ENCODE data around the gene LMTK3. TPM values are rescaled to one million over a fixed set of nuclear protein-coding genes. Genes with fewer than 3 reads are reported as not detected.

LMTK3 gene
- polyA plus RNA-seq, 1 donor (not counting 4 experiments of a cell fraction or from before 2014, with no cell fraction given) = 0.51 TPM

DNA sequence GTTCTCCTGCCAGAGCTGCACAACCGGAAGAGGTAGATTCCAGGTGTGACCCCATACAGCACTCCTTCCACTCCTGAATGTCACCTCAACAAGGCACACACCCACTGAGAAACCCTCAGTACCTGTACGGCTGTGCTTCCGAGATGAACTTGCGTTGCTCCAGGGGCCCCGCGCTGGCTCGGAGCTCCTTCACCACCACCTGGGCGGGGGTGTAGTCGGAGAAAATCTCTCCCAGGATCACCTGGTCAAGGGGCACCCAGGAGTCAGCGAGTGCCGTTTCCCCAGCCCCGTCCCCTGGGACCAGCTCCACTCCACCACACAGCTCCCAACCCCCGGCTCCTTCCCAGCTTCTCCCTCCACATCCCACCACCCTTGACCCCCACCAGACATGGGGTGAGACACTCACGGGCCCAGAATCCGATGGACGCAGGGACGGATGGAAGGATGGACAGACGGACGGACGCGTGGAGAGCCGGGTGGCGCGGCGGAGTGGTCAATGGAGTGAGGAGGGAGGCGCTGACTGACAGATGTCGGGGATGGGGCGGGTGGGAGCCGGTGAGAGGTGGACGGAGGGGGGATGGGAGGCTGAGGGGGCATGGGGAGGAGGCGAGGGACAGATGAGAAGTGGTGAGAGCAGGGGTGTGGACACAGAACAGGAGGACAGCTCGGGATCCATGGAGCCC is 2.8 kb downstream of the LMTK3 start:
- Histone ChIP-seq H3K79me2 (ENCODE audit: control insufficient read depth, insufficient read depth, low read length) (no peaks in the 10 kb centered on the region), H3K9me3 (ENCODE audit: control insufficient read depth, low read depth, low read length) (no peaks in the 10 kb centered on the region), H3K4me3 (ENCODE audit: control insufficient read depth in 2 of 3, extremely low read depth in 1 of 3, insufficient read depth in 2 of 3, low read depth in 1 of 3, low read length in 3 of 3) (no peak overlapping the region), H3K36me3 (ENCODE audit: control insufficient read depth in 2 of 2, extremely low read depth in 1 of 2, insufficient read depth in 2 of 2, low read length in 2 of 2) (no peaks in the 10 kb centered on the region), H3K4me1 (ENCODE audit: control insufficient read depth, extremely low read depth, insufficient read depth, low read length) (peaks cover 2% of the 10 kb centered on the region), H3K27me3 (ENCODE audit: control insufficient read depth, extremely low read depth, insufficient read depth, low read length) (peaks cover 21% of the 10 kb centered on the region), H3K4me2 (ENCODE audit: control insufficient read depth, extremely low read depth, insufficient read depth, low read depth, low read length) (no peak overlapping the region), H3K27ac (ENCODE audit: control insufficient read depth, insufficient read depth, low read length) (no peak overlapping the region), H3K9ac (ENCODE audit: control insufficient read depth, extremely low read depth, insufficient read depth, low read length) (no peak overlapping the region), H4K20me1 (ENCODE audit: control insufficient read depth, extremely low read depth, insufficient read depth, low read length) (no peaks in the 10 kb centered on the region), H2AFZ (ENCODE audit: control insufficient read depth, low read length) (no peak overlapping the region), H3K9me1 (ENCODE audit: control insufficient read depth, extremely low read depth, insufficient read depth, low read length) (no peaks in the 10 kb centered on the region)
- dilution Hi-C loops (cut with MboI; ENCODE audit: extremely low pct_ligation_motif_present, low sequenced_read_pairs) = no loop called here
- no peak for FAIRE-seq
- no peak for DNase-seq (ENCODE audit: low read depth, low spot score)
- TF ChIP-seq, protein P1, sequence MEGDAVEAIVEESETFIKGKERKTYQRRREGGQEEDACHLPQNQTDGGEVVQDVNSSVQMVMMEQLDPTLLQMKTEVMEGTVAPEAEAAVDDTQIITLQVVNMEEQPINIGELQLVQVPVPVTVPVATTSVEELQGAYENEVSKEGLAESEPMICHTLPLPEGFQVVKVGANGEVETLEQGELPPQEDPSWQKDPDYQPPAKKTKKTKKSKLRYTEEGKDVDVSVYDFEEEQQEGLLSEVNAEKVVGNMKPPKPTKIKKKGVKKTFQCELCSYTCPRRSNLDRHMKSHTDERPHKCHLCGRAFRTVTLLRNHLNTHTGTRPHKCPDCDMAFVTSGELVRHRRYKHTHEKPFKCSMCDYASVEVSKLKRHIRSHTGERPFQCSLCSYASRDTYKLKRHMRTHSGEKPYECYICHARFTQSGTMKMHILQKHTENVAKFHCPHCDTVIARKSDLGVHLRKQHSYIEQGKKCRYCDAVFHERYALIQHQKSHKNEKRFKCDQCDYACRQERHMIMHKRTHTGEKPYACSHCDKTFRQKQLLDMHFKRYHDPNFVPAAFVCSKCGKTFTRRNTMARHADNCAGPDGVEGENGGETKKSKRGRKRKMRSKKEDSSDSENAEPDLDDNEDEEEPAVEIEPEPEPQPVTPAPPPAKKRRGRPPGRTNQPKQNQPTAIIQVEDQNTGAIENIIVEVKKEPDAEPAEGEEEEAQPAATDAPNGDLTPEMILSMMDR (optimal IDR thresholded peaks at IDR 0.05 in 1 of 3, IDR thresholded peaks at IDR 0.05 in 1 of 3, conservative IDR thresholded peaks at IDR 0.05 in 1 of 3; ENCODE audit: extremely low read depth in 1 of 3, insufficient read depth in 2 of 3, low read length in 3 of 3) = no peak
- TF ChIP-seq EZH2 (IDR thresholded peaks at IDR 0.05; ENCODE audit: low read length) = no peak

DNA sequence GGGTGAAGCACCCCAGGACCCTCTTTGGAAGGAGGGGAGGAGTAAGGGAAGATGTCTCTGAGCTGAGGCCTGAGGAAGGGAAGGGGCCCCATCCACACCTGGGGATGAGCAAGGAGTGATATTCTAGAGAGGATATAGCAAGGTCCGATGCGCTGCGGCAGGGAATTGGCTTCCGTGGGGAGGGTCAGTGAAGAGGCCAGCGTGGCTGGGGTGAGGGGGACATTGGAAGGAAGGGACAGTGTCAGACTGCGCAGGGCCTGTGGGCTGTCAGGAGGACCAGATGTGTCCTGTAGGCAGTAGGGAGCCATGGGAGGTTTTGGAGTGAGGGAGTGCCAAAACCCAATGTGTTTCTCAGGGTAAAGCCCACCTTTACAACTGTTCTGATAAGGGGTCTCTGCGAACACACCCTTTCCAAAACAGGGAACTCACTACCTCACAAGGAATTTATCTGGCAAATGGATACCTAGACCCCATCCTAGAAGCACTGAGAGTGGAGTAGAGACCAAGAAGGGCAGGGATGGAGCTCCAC is 3.7 kb downstream of the LMTK3 start:
- no peaks in the 10 kb centered on the region for H4K20me1 ChIP-seq (ENCODE audit: control insufficient read depth, extremely low read depth, insufficient read depth, low read length)
- FAIRE-seq (no peak), DNase-seq (ENCODE audit: low read depth, low spot score) (no peak)
- no peak overlapping the region for H3K27ac ChIP-seq (ENCODE audit: control insufficient read depth, insufficient read depth, low read length)
- H3K4me2 ChIP-seq (ENCODE audit: control insufficient read depth, extremely low read depth, insufficient read depth, low read depth, low read length) = no peak overlapping the region
- dilution Hi-C loops (cut with MboI; ENCODE audit: extremely low pct_ligation_motif_present, low sequenced_read_pairs) = no loop called here
- TF ChIP-seq, protein P1 (optimal IDR thresholded peaks at IDR 0.05 in 1 of 3, IDR thresholded peaks at IDR 0.05 in 1 of 3, conservative IDR thresholded peaks at IDR 0.05 in 1 of 3; ENCODE audit: extremely low read depth in 1 of 3, insufficient read depth in 2 of 3, low read length in 3 of 3) = no peak
- H3K27me3 ChIP-seq (ENCODE audit: control insufficient read depth, extremely low read depth, insufficient read depth, low read length) = peaks cover 16% of the 10 kb centered on the region
- no peaks in the 10 kb centered on the region for H3K79me2 ChIP-seq (ENCODE audit: control insufficient read depth, insufficient read depth, low read length)
- no peak overlapping the region for H3K4me3 ChIP-seq (ENCODE audit: control insufficient read depth in 2 of 3, extremely low read depth in 1 of 3, insufficient read depth in 2 of 3, low read depth in 1 of 3, low read length in 3 of 3)
- H2AFZ ChIP-seq (ENCODE audit: control insufficient read depth, low read length) = no peak overlapping the region
- no peaks in the 10 kb centered on the region for H3K9me1 ChIP-seq (ENCODE audit: control insufficient read depth, extremely low read depth, insufficient read depth, low read length)
- H3K9me3 ChIP-seq (ENCODE audit: control insufficient read depth, low read depth, low read length) = no peaks in the 10 kb centered on the region
- no peak overlapping the region for H3K9ac ChIP-seq (ENCODE audit: control insufficient read depth, extremely low read depth, insufficient read depth, low read length)
- peaks cover 2% of the 10 kb centered on the region for H3K4me1 ChIP-seq (ENCODE audit: control insufficient read depth, extremely low read depth, insufficient read depth, low read length)
- H3K36me3 ChIP-seq (ENCODE audit: control insufficient read depth in 2 of 2, extremely low read depth in 1 of 2, insufficient read depth in 2 of 2, low read length in 2 of 2) = no peaks in the 10 kb centered on the region

Measured in keratinocyte (primary cell).